Erythroblast (primary cell): ENCODE measurements around the gene NNAT.

Experiments used
- GATA1 ChIP-seq: IDR thresholded peaks from 2 replicates; pipeline ENCODE4 v1.6.1; 2011; ENCODE audit warnings: low read depth, mild to moderate bottlenecking, control low read depth, low read length, moderate library complexity
- POLR2A ChIP-seq: IDR thresholded peaks from 2 replicates; pipeline ENCODE4 v1.6.1; 2011; ENCODE audit warnings: mild to moderate bottlenecking, low read length

GRCh38 chr20:37505263-37506151 is 15.5 kb upstream of the NNAT start:
- TF ChIP-seq POLR2A = no peak
- TF ChIP-seq GATA1 = no peak
